Ovary (tissue), 9 donors: ENCODE data around the gene FANCC. TPM values are rescaled to one million over a fixed set of nuclear protein-coding genes. Genes with fewer than 3 reads are reported as not detected.

ENCODE experiments used
- DNase-seq, 5 donors: peaks; one replicate each; pipeline ENCODE4 v3.0.0-alpha.2; 2019 to 2020
- H3K27ac ChIP-seq, 2 donors: fragments of 200-600 bp; one replicate each; pipeline versions ENCODE4 v1.5.1 to v1.8.0; 2019 to 2022
- H3K27me3 ChIP-seq: fragments of 200-600 bp; one replicate; pipeline ENCODE4 v1.8.0; 2022
- H3K36me3 ChIP-seq: fragments of 200-600 bp; sonication (generic); one replicate; pipeline ENCODE4 v1.5.1; 2019
- H3K4me1 ChIP-seq: one replicate; pipeline ENCODE4 v1.8.1; 2013; ENCODE audit warnings: mild to moderate bottlenecking, moderate library complexity; ENCODE audit not compliant: insufficient read depth
- H3K4me3 ChIP-seq: fragments of 200-600 bp; sonication (generic); one replicate; pipeline ENCODE4 v1.5.1; 2017
- H3K9me3 ChIP-seq, 2 donors: fragments of 200-600 bp in 1 of 2; sonication (generic) in 1 of 2; one replicate each; pipeline versions ENCODE4 v1.5.1 to v1.8.1; 2013 to 2019; ENCODE audit warnings: mild to moderate bottlenecking in 1 of 2, moderate library complexity in 1 of 2
- EP300 ChIP-seq: sonication (generic); formaldehyde crosslinking; IDR thresholded peaks from one replicate; pipeline ENCODE4 v1.6.1; 2017; ENCODE audit warnings: antibody characterized with exemption
- POLR2A ChIP-seq: fragments of 450-650 bp; IDR thresholded peaks from one replicate; pipeline ENCODE4 v1.6.1; 2017; ENCODE audit warnings: antibody characterized with exemption, mild to moderate bottlenecking, moderate library complexity
- WGBS, 3 donors: extraction: QIAGEN DNeasy Blood & Tissue Kit in 1 of 3; methylation state at CpG; one replicate each; pipeline versions ENCODE4 v1.1.5 to v1.1.7; 2013 to 2017; 5-methylcytosine and 5-hydroxymethylcytosine counted together
- intact Hi-C, 4 donors: fragments of 100-400 bp; cut with DNase I; formaldehyde crosslinking; loops; one replicate each; pipeline versions ENCODE4 v1.11.0 to v1.15.1; 2022 to 2023
- polyA plus RNA-seq, 2 donors: library from polyadenylated mRNA; stranded (reverse); fragments of 200-250 nt in 1 of 2; fragments of 350-450 nt in 1 of 2; fragmentation: Illumina TruSeq in 1 of 2; extraction: RNeasy Lipid Tissue Mini Kit (QIAGEN cat#74804) in 1 of 2; gene quantifications; one replicate each; pipeline ENCODE4 v1.2.3, GENCODE V29; 2013 to 2014
- total RNA-seq, 7 donors: library from RNA; depleted of rRNA in 2 of 7; stranded (reverse); fragments of >200 nt in 2 of 7; fragmentation: NEBNext Ultra II Directional in 3 of 7; extraction: Animal tissue kit (Norgen Biotek cat#: 25700) in 3 of 7; gene quantifications; one replicate each; pipeline versions ENCODE4 v1.1.0 to v1.2.4, GENCODE V29; 2016 to 2023
- TF ChIP-seq, protein P1 (sequence below), 3 donors: fragments of 450-650 bp in 2 of 3; fragments of 200-600 bp in 1 of 3; IDR thresholded peaks; one replicate each; pipeline versions ENCODE4 v1.5.1 to v1.8.0; 2016 to 2022; ENCODE audit warnings: antibody characterized with exemption in 3 of 3, mild to moderate bottlenecking in 1 of 3
- donor health status: DM: no; HTN: no; CAD: no; lungs with moderate emphysema.
- donor health status: DM: no; HTN: no; CAD: no.
- donor health status: Bipolar disorder and iron deficiency.
- donor health status: DM: yes; HTN: yes; CAD: no.
- donor health status: DM: no; HTN: no; CAD: no.
- donor health status: DM: yes; HTN: yes; CAD: no.

Gene FANCC
- total and polyA plus RNA-seq, 9 donors, result 2.9 to 7.5 (median 4.9) TPM

GRCh38 chr9:95167998-95168397, 149.5 kb downstream of the FANCC start:
- no peaks in the 10 kb centered on the region for H3K36me3 ChIP-seq
- no peak for TF ChIP-seq EP300
- TF ChIP-seq, protein P1, sequence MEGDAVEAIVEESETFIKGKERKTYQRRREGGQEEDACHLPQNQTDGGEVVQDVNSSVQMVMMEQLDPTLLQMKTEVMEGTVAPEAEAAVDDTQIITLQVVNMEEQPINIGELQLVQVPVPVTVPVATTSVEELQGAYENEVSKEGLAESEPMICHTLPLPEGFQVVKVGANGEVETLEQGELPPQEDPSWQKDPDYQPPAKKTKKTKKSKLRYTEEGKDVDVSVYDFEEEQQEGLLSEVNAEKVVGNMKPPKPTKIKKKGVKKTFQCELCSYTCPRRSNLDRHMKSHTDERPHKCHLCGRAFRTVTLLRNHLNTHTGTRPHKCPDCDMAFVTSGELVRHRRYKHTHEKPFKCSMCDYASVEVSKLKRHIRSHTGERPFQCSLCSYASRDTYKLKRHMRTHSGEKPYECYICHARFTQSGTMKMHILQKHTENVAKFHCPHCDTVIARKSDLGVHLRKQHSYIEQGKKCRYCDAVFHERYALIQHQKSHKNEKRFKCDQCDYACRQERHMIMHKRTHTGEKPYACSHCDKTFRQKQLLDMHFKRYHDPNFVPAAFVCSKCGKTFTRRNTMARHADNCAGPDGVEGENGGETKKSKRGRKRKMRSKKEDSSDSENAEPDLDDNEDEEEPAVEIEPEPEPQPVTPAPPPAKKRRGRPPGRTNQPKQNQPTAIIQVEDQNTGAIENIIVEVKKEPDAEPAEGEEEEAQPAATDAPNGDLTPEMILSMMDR (IDR thresholded peaks at IDR 0.05), result peak in 2 of 3 donors; percentile 8 to 17
- H3K4me1 ChIP-seq, result peaks cover 1% of the 10 kb centered on the region
- intact Hi-C loops, result no loop called here
- no peaks in the 10 kb centered on the region for H3K9me3 ChIP-seq
- H3K27me3 ChIP-seq, result no peaks in the 10 kb centered on the region
- 60 to 70% (median 69%) methylated on average over 4 of the region's 4 CpGs for WGBS, 3 donors
- DNase-seq, result peak in 1 of 5 donors; percentile 37
- H3K4me3 ChIP-seq, result no peak overlapping the region
- H3K27ac ChIP-seq, result no peak overlapping the region

- intact Hi-C loops, result no loop called here
- 87 to 93% (median 93%) methylated on average over 1 of the region's 1 CpG for WGBS, 3 donors
These were observed 152.5 kb downstream of the FANCC start for GRCh38 chr9:95165004-95165403.

DNA sequence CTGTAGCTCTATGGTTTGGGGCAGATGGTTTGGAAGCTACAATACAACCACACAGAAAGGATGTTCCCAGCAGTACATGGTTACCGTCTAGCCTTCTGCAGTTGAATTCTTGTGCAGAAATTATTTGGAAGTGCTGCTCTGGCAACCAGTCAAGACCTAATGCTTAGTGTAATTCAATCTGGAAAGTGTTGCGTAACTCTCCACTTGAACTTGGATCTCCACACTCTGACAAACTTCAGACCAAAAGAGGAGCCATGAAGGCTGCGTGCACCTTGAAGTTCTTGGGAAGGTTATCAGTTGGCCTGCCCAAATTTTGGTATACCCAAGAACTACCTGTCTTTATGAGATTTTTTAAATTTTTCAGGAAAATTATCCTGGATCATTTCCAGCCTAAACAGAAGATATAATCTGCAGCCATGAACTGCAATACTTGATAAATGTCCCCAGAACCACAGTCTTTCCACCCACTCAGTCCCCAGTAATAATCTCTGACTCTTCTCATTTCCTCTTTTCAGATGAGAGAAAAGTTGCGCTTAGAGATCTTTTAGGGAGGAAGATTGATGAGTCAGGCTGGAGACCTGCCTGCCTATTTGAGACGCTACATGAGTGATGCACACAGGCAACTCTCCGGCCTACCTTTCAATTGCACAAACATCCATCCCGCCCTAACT, 159.9 kb downstream of the FANCC start:
- Histone ChIP-seq H3K4me3 (no peak overlapping the region), H3K27ac (no peak overlapping the region), H3K9me3 (no peaks in the 10 kb centered on the region), H3K4me1 (peaks cover 5% of the 10 kb centered on the region), H3K36me3 (no peaks in the 10 kb centered on the region), H3K27me3 (no peaks in the 10 kb centered on the region)
- peak in 3 of 5 donors; percentile 61 to 76 (median 67) for DNase-seq
- intact Hi-C loops, result no loop called here
- 48 to 50% (median 50%) methylated on average over 7 of the region's 7 CpGs for WGBS, 3 donors
- TF ChIP-seq, protein P1 (IDR thresholded peaks at IDR 0.05), result no peak
- TF ChIP-seq EP300 (no peak), POLR2A (no peak)

More at GRCh38 chr9:95165004-95165403, 152.5 kb downstream of the FANCC start:
- no peaks in the 10 kb centered on the region for H3K4me1 ChIP-seq
- DNase-seq, result no peak
- H3K9me3 ChIP-seq, result no peaks in the 10 kb centered on the region
- no peaks in the 10 kb centered on the region for H3K36me3 ChIP-seq
- H3K27me3 ChIP-seq, result no peaks in the 10 kb centered on the region
- H3K27ac ChIP-seq, result no peak overlapping the region
- TF ChIP-seq POLR2A, result no peak
- no peak overlapping the region for H3K4me3 ChIP-seq

- intact Hi-C loops, result no loop called here
- H3K27me3 ChIP-seq, result no peaks in the 10 kb centered on the region
- no peak overlapping the region for H3K4me3 ChIP-seq
- DNase-seq, result no peak
- H3K4me1 ChIP-seq, result peaks cover 5% of the 10 kb centered on the region
- WGBS, 3 donors, result 95 to 99% (median 97%) methylated on average over 2 of the region's 2 CpGs
- H3K36me3 ChIP-seq, result no peaks in the 10 kb centered on the region
- TF ChIP-seq EP300 (no peak), POLR2A (no peak)
- TF ChIP-seq, protein P1 (IDR thresholded peaks at IDR 0.05), result no peak
- H3K27ac ChIP-seq, result no peak overlapping the region
- no peaks in the 10 kb centered on the region for H3K9me3 ChIP-seq
These were observed 161.4 kb downstream of the FANCC start for GRCh38 chr9:95156074-95156473.

DNA sequence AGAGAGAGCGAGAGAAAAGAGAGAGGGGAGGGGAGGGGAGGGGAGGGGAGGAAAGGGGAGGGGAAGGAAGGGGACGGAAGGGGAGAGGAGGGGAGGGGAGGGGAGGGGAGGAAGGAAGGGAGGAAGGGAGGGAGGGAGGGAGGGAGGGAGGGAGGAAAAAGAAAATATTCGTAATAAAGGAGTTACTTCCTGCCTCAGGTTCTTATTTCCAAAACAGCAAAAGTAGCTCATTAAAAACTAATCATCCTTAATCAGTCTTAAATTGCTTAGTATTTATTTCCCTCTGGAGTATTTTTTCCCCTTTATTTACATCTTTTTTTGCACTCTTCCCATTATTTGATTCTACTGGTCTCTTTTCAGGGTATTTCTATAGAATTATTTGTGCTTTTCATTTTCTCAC, 162.3 kb downstream of the FANCC start:
- Histone ChIP-seq H3K36me3 (no peaks in the 10 kb centered on the region), H3K27ac (no peak overlapping the region), H3K4me3 (no peak overlapping the region), H3K9me3 (no peaks in the 10 kb centered on the region), H3K27me3 (no peaks in the 10 kb centered on the region), H3K4me1 (peaks cover 5% of the 10 kb centered on the region)
- DNase-seq, result no peak
- TF ChIP-seq POLR2A (no peak), EP300 (no peak)
- TF ChIP-seq, protein P1 (IDR thresholded peaks at IDR 0.05), result no peak
- WGBS, 3 donors, result 63 to 79% (median 72%) methylated on average over 2 to 3 of the region's 3 CpGs
- intact Hi-C loops, result no loop called here
